H1 (cell line): ENCODE data around the gene DSG4. TPM values are rescaled to one million over a fixed set of nuclear protein-coding genes. Genes with fewer than 3 reads are reported as not detected.

Source experiments
- MAFK ChIP-seq: IDR thresholded peaks from 2 replicates; pipeline ENCODE4 v1.6.1; 2012; ENCODE audit warnings: low read depth, mild to moderate bottlenecking, improper control_type of control experiment, low read length
- NRF1 ChIP-seq: IDR thresholded peaks from 2 replicates; pipeline ENCODE4 v1.6.1; 2011; ENCODE audit warnings: mild to moderate bottlenecking, low read depth, low read length, improper control_type of control experiment
- POLR2A ChIP-seq, 2 experiments: IDR thresholded peaks; 1 replicate in 1 of 2; 2 replicates in 1 of 2; pipeline ENCODE4 v1.6.1; 2011; ENCODE audit warnings: low read depth in 2 of 2, low read length in 2 of 2, mild to moderate bottlenecking in 2 of 2; ENCODE audit errors: control extremely low read depth in 1 of 2
- RFX5 ChIP-seq: IDR thresholded peaks from 2 replicates; pipeline ENCODE4 v1.6.1; 2011; ENCODE audit warnings: low read depth, low read length, improper control_type of control experiment, borderline replicate concordance
- SP1 ChIP-seq: IDR thresholded peaks from 2 replicates; pipeline ENCODE4 v1.6.1; 2011; ENCODE audit warnings: low read depth, low read length
- SP4 ChIP-seq: IDR thresholded peaks from 2 replicates; pipeline ENCODE4 v1.6.1; 2012; ENCODE audit warnings: low read length, inconsistent platforms
- SRF ChIP-seq: IDR thresholded peaks from 2 replicates; pipeline ENCODE4 v1.6.1; 2011; ENCODE audit warnings: mild to moderate bottlenecking, low read depth, low read length, moderate library complexity
- TAF7 ChIP-seq: optimal IDR thresholded peaks from 2 replicates; pipeline ENCODE3; 2011; ENCODE audit warnings: low read depth, mild to moderate bottlenecking, inconsistent platforms, low read length, moderate library complexity, borderline replicate concordance
- polyA plus RNA-seq, 7 experiments: library from polyadenylated mRNA; depleted of rRNA in 3 of 7; stranded (reverse) in 5 of 7; unstranded in 2 of 7; fragments of >200 nt in 5 of 7; fragments of 200-250 nt in 2 of 7; gene quantifications; 1 replicate in 5 of 7; 2 replicates in 1 of 7; 4 replicates in 1 of 7; pipeline versions ENCODE4 v1.2.1 to v1.2.3, GENCODE V29; 2011 to 2013; ENCODE audit warnings: missing spikeins in 2 of 7, mixed read lengths in 2 of 7
- total RNA-seq: library from RNA; stranded (reverse); fragmentation: NEBNext Ultra II Directional; extraction: Animal tissue kit (Norgen Biotek cat#: 25700); gene quantifications from 2 replicates; pipeline ENCODE4 v1.2.1, GENCODE V29; 2021
- TF ChIP-seq, protein P1 (sequence below): fragments of 300-600 bp; sonication (generic); IDR thresholded peaks from 2 replicates; pipeline ENCODE4 v1.7.1; 2012; ENCODE audit warnings: low read length, moderate library complexity, mild to moderate bottlenecking, inconsistent platforms; ENCODE audit not compliant: insufficient replicate concordance
- TF ChIP-seq, protein P2 (sequence below): IDR thresholded peaks from 2 replicates; pipeline ENCODE4 v1.6.1; 2011; ENCODE audit warnings: low read length, improper control_type of control experiment

The DSG4 gene
- total and polyA plus RNA-seq, 2 of the 8 experiments (the other 6 are each of a cell fraction or from before 2014, with no cell fraction given), result not detected

DNA sequence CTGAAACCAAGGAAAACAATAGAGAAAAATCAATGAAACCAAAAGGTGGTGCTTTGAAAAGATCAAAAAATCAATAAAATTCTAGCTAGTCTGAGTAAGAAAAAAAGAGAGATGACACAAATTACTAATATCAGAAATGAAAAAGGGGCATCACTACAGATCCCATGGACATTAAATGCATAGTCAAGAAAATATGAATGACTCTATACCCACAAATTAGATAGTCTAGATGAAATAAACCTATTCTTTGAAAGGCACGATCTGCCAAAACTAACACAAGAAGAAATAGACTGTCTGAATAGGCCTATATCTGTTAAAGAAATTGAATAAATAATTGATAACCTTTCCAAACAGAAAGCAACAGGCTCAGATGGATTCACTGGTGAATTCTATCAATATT lies 55.7 kb downstream of the DSG4 start (continued):
- TF ChIP-seq, protein P1, sequence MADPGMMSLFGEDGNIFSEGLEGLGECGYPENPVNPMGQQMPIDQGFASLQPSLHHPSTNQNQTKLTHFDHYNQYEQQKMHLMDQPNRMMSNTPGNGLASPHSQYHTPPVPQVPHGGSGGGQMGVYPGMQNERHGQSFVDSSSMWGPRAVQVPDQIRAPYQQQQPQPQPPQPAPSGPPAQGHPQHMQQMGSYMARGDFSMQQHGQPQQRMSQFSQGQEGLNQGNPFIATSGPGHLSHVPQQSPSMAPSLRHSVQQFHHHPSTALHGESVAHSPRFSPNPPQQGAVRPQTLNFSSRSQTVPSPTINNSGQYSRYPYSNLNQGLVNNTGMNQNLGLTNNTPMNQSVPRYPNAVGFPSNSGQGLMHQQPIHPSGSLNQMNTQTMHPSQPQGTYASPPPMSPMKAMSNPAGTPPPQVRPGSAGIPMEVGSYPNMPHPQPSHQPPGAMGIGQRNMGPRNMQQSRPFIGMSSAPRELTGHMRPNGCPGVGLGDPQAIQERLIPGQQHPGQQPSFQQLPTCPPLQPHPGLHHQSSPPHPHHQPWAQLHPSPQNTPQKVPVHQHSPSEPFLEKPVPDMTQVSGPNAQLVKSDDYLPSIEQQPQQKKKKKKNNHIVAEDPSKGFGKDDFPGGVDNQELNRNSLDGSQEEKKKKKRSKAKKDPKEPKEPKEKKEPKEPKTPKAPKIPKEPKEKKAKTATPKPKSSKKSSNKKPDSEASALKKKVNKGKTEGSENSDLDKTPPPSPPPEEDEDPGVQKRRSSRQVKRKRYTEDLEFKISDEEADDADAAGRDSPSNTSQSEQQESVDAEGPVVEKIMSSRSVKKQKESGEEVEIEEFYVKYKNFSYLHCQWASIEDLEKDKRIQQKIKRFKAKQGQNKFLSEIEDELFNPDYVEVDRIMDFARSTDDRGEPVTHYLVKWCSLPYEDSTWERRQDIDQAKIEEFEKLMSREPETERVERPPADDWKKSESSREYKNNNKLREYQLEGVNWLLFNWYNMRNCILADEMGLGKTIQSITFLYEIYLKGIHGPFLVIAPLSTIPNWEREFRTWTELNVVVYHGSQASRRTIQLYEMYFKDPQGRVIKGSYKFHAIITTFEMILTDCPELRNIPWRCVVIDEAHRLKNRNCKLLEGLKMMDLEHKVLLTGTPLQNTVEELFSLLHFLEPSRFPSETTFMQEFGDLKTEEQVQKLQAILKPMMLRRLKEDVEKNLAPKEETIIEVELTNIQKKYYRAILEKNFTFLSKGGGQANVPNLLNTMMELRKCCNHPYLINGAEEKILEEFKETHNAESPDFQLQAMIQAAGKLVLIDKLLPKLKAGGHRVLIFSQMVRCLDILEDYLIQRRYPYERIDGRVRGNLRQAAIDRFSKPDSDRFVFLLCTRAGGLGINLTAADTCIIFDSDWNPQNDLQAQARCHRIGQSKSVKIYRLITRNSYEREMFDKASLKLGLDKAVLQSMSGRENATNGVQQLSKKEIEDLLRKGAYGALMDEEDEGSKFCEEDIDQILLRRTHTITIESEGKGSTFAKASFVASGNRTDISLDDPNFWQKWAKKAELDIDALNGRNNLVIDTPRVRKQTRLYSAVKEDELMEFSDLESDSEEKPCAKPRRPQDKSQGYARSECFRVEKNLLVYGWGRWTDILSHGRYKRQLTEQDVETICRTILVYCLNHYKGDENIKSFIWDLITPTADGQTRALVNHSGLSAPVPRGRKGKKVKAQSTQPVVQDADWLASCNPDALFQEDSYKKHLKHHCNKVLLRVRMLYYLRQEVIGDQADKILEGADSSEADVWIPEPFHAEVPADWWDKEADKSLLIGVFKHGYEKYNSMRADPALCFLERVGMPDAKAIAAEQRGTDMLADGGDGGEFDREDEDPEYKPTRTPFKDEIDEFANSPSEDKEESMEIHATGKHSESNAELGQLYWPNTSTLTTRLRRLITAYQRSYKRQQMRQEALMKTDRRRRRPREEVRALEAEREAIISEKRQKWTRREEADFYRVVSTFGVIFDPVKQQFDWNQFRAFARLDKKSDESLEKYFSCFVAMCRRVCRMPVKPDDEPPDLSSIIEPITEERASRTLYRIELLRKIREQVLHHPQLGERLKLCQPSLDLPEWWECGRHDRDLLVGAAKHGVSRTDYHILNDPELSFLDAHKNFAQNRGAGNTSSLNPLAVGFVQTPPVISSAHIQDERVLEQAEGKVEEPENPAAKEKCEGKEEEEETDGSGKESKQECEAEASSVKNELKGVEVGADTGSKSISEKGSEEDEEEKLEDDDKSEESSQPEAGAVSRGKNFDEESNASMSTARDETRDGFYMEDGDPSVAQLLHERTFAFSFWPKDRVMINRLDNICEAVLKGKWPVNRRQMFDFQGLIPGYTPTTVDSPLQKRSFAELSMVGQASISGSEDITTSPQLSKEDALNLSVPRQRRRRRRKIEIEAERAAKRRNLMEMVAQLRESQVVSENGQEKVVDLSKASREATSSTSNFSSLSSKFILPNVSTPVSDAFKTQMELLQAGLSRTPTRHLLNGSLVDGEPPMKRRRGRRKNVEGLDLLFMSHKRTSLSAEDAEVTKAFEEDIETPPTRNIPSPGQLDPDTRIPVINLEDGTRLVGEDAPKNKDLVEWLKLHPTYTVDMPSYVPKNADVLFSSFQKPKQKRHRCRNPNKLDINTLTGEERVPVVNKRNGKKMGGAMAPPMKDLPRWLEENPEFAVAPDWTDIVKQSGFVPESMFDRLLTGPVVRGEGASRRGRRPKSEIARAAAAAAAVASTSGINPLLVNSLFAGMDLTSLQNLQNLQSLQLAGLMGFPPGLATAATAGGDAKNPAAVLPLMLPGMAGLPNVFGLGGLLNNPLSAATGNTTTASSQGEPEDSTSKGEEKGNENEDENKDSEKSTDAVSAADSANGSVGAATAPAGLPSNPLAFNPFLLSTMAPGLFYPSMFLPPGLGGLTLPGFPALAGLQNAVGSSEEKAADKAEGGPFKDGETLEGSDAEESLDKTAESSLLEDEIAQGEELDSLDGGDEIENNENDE, result no peak
- no peak for TF ChIP-seq TAF7
- TF ChIP-seq RFX5, result no peak
- no peak for TF ChIP-seq SP4
- TF ChIP-seq POLR2A (IDR thresholded peaks at IDR 0.05; ENCODE audit: control extremely low read depth in 1 of 2, low read depth in 2 of 2, low read length in 2 of 2), result no peak
- no peak for TF ChIP-seq SP1
- no peak for TF ChIP-seq SRF
- no peak for TF ChIP-seq NRF1
- TF ChIP-seq, protein P2, sequence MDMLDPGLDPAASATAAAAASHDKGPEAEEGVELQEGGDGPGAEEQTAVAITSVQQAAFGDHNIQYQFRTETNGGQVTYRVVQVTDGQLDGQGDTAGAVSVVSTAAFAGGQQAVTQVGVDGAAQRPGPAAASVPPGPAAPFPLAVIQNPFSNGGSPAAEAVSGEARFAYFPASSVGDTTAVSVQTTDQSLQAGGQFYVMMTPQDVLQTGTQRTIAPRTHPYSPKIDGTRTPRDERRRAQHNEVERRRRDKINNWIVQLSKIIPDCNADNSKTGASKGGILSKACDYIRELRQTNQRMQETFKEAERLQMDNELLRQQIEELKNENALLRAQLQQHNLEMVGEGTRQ, result no peak
- TF ChIP-seq MAFK, result no peak
- TF ChIP-seq, all 59 proteins: peak for 0
